ENCODE results near the gene CNIH2.

CNIH2 gene

GRCh38 chr11:66277471-66278362, at the start of gene CNIH2:
Gene CNIH2 (plus strand): TSS chr11:66278175. CDS start chr11:66278457, 282 bp downstream.
- Mint-ChIP-seq H3K9me3 (no peaks in the 10 kb centered on the region), H3K27me3 (ENCODE audit: low read depth) (peaks cover 5% of the 10 kb centered on the region), H3K4me3 (peak within 1 kb of the TSS; percentile 53), H3K36me3 (ENCODE audit: low read depth) (peaks cover 33% of the 10 kb centered on the region), H3K4me1 (ENCODE audit: low read depth) (peaks cover 15% of the 10 kb centered on the region), H3K27ac (peak within 1 kb of the TSS; percentile 59)

GRCh38 chr11:66228521-66228920, 49.5 kb upstream of the CNIH2 start:
- H3K27ac Mint-ChIP-seq: no peak overlapping the region
- H3K27me3 Mint-ChIP-seq (ENCODE audit: low read depth): no peaks in the 10 kb centered on the region
- no peak overlapping the region for H3K4me3 Mint-ChIP-seq
- peaks cover 3% of the 10 kb centered on the region for H3K4me1 Mint-ChIP-seq (ENCODE audit: low read depth)
- H3K36me3 Mint-ChIP-seq (ENCODE audit: low read depth): peaks cover 29% of the 10 kb centered on the region
- no peaks in the 10 kb centered on the region for H3K9me3 Mint-ChIP-seq

GRCh38 chr11:66230156-66230555, 47.8 kb upstream of the CNIH2 start:
- Mint-ChIP-seq H3K27ac (no peak overlapping the region), H3K4me3 (no peak overlapping the region), H3K4me1 (ENCODE audit: low read depth) (peaks cover 3% of the 10 kb centered on the region), H3K36me3 (ENCODE audit: low read depth) (peaks cover 31% of the 10 kb centered on the region), H3K27me3 (ENCODE audit: low read depth) (no peaks in the 10 kb centered on the region), H3K9me3 (no peaks in the 10 kb centered on the region)

- Mint-ChIP-seq H3K9me3 (no peaks in the 10 kb centered on the region), H3K27me3 (ENCODE audit: low read depth) (no peaks in the 10 kb centered on the region), H3K4me1 (ENCODE audit: low read depth) (peaks cover 3% of the 10 kb centered on the region), H3K27ac (no peak overlapping the region), H3K4me3 (no peak overlapping the region), H3K36me3 (ENCODE audit: low read depth) (peaks cover 34% of the 10 kb centered on the region)
These were observed 47.0 kb upstream of the CNIH2 start for GRCh38 chr11:66230978-66231377.

GRCh38 chr11:66231561-66231960, 46.4 kb upstream of the CNIH2 start:
- H3K27ac Mint-ChIP-seq: peak overlapping the region; percentile 28
- H3K4me3 Mint-ChIP-seq: no peak overlapping the region
- H3K4me1 Mint-ChIP-seq (ENCODE audit: low read depth): peaks cover under 1% of the 10 kb centered on the region
- no peaks in the 10 kb centered on the region for H3K27me3 Mint-ChIP-seq (ENCODE audit: low read depth)
- peaks cover 34% of the 10 kb centered on the region for H3K36me3 Mint-ChIP-seq (ENCODE audit: low read depth)
- no peaks in the 10 kb centered on the region for H3K9me3 Mint-ChIP-seq

GRCh38 chr11:66232769-66233168, 45.2 kb upstream of the CNIH2 start:
- Mint-ChIP-seq H3K4me1 (ENCODE audit: low read depth) (no peaks in the 10 kb centered on the region), H3K36me3 (ENCODE audit: low read depth) (peaks cover 36% of the 10 kb centered on the region), H3K27ac (no peak overlapping the region), H3K9me3 (no peaks in the 10 kb centered on the region), H3K27me3 (ENCODE audit: low read depth) (no peaks in the 10 kb centered on the region), H3K4me3 (no peak overlapping the region)

- no peaks in the 10 kb centered on the region for H3K27me3 Mint-ChIP-seq (ENCODE audit: low read depth)
- H3K9me3 Mint-ChIP-seq: no peaks in the 10 kb centered on the region
- no peak overlapping the region for H3K4me3 Mint-ChIP-seq
- no peaks in the 10 kb centered on the region for H3K4me1 Mint-ChIP-seq (ENCODE audit: low read depth)
- peaks cover 33% of the 10 kb centered on the region for H3K36me3 Mint-ChIP-seq (ENCODE audit: low read depth)
- H3K27ac Mint-ChIP-seq: no peak overlapping the region
These were observed 44.7 kb upstream of the CNIH2 start for GRCh38 chr11:66233301-66233700.

GRCh38 chr11:66235141-66235540, 42.8 kb upstream of the CNIH2 start:
- Mint-ChIP-seq H3K4me3 (no peak overlapping the region), H3K27ac (no peak overlapping the region), H3K9me3 (no peaks in the 10 kb centered on the region), H3K4me1 (ENCODE audit: low read depth) (no peaks in the 10 kb centered on the region), H3K36me3 (ENCODE audit: low read depth) (peaks cover 26% of the 10 kb centered on the region), H3K27me3 (ENCODE audit: low read depth) (no peaks in the 10 kb centered on the region)

- no peak overlapping the region for H3K27ac Mint-ChIP-seq
- H3K36me3 Mint-ChIP-seq (ENCODE audit: low read depth): peaks cover 26% of the 10 kb centered on the region
- H3K27me3 Mint-ChIP-seq (ENCODE audit: low read depth): no peaks in the 10 kb centered on the region
- no peaks in the 10 kb centered on the region for H3K4me1 Mint-ChIP-seq (ENCODE audit: low read depth)
- H3K4me3 Mint-ChIP-seq: no peak overlapping the region
- H3K9me3 Mint-ChIP-seq: no peaks in the 10 kb centered on the region
These were observed 40.1 kb upstream of the CNIH2 start for GRCh38 chr11:66237867-66238266.

GRCh38 chr11:66238786-66239413, 39.1 kb upstream of the CNIH2 start:
- Mint-ChIP-seq H3K4me1 (ENCODE audit: low read depth) (peaks cover 2% of the 10 kb centered on the region), H3K36me3 (ENCODE audit: low read depth) (peaks cover 24% of the 10 kb centered on the region), H3K27me3 (ENCODE audit: low read depth) (no peaks in the 10 kb centered on the region), H3K4me3 (no peak overlapping the region), H3K9me3 (no peaks in the 10 kb centered on the region), H3K27ac (no peak overlapping the region)

GRCh38 chr11:66239511-66239910, 38.5 kb upstream of the CNIH2 start:
- H3K27me3 Mint-ChIP-seq (ENCODE audit: low read depth): no peaks in the 10 kb centered on the region
- no peak overlapping the region for H3K4me3 Mint-ChIP-seq
- H3K27ac Mint-ChIP-seq: no peak overlapping the region
- peaks cover 20% of the 10 kb centered on the region for H3K36me3 Mint-ChIP-seq (ENCODE audit: low read depth)
- H3K4me1 Mint-ChIP-seq (ENCODE audit: low read depth): peaks cover 2% of the 10 kb centered on the region
- no peaks in the 10 kb centered on the region for H3K9me3 Mint-ChIP-seq

- H3K4me1 Mint-ChIP-seq (ENCODE audit: low read depth): peaks cover 2% of the 10 kb centered on the region
- H3K4me3 Mint-ChIP-seq: no peak overlapping the region
- peaks cover 17% of the 10 kb centered on the region for H3K36me3 Mint-ChIP-seq (ENCODE audit: low read depth)
- no peak overlapping the region for H3K27ac Mint-ChIP-seq
- no peaks in the 10 kb centered on the region for H3K27me3 Mint-ChIP-seq (ENCODE audit: low read depth)
- H3K9me3 Mint-ChIP-seq: no peaks in the 10 kb centered on the region
These were observed 37.8 kb upstream of the CNIH2 start for GRCh38 chr11:66239998-66240780.

- no peak overlapping the region for H3K4me3 Mint-ChIP-seq
- H3K27me3 Mint-ChIP-seq (ENCODE audit: low read depth): no peaks in the 10 kb centered on the region
- no peak overlapping the region for H3K27ac Mint-ChIP-seq
- H3K4me1 Mint-ChIP-seq (ENCODE audit: low read depth): peaks cover 2% of the 10 kb centered on the region
- H3K9me3 Mint-ChIP-seq: no peaks in the 10 kb centered on the region
- peaks cover 13% of the 10 kb centered on the region for H3K36me3 Mint-ChIP-seq (ENCODE audit: low read depth)
These were observed 37.2 kb upstream of the CNIH2 start for GRCh38 chr11:66240781-66241136.

GRCh38 chr11:66242095-66242765, 35.7 kb upstream of the CNIH2 start:
- Mint-ChIP-seq H3K4me3 (no peak overlapping the region), H3K4me1 (ENCODE audit: low read depth) (peaks cover 2% of the 10 kb centered on the region), H3K36me3 (ENCODE audit: low read depth) (peaks cover 16% of the 10 kb centered on the region), H3K27ac (no peak overlapping the region), H3K9me3 (no peaks in the 10 kb centered on the region), H3K27me3 (ENCODE audit: low read depth) (no peaks in the 10 kb centered on the region)
